Fibroblast of lung (primary cell): Measurements from ENCODE around the gene NTNG1. TPM values are rescaled to one million over a fixed set of nuclear protein-coding genes. Genes with fewer than 3 reads are reported as not detected.

Source experiments
- DNase-seq, 2 donors: peaks; one replicate each; pipeline versions ENCODE4 v3.0.0 to v3.0.0-alpha.2; 2010; ENCODE audit warnings: low read depth in 2 of 2
- H2AFZ ChIP-seq: 2 replicates; pipeline ENCODE4 v1.5.1; 2012; ENCODE audit warnings: low read length, control low read depth, inconsistent platforms
- H3K27ac ChIP-seq: 2 replicates; pipeline ENCODE4 v1.5.1; 2011; ENCODE audit warnings: low read length, control low read depth; ENCODE audit not compliant: insufficient read depth
- H3K27me3 ChIP-seq: 2 replicates; pipeline ENCODE4 v1.5.1; 2011; ENCODE audit warnings: mild to moderate bottlenecking, low read length; ENCODE audit not compliant: control insufficient read depth, insufficient read depth
- H3K36me3 ChIP-seq: 2 replicates; pipeline ENCODE4 v1.5.1; 2011; ENCODE audit warnings: low read length; ENCODE audit not compliant: control insufficient read depth, insufficient read depth
- H3K4me1 ChIP-seq: 2 replicates; pipeline ENCODE4 v1.5.1; 2011; ENCODE audit warnings: low read length; ENCODE audit not compliant: control insufficient read depth, insufficient read depth; ENCODE audit errors: extremely low read depth
- H3K4me2 ChIP-seq: 2 replicates; pipeline ENCODE4 v1.5.1; 2011; ENCODE audit warnings: low read length, control low read depth; ENCODE audit not compliant: insufficient read depth; ENCODE audit errors: extremely low read depth
- H3K4me3 ChIP-seq, 4 experiments: fragments of 200-600 bp in 1 of 4; sonication (generic) in 1 of 4; replicated peaks in 1 of 4; 2 replicates each; pipeline ENCODE4 v1.5.1; 2011 to 2016; ENCODE audit warnings: low read length in 4 of 4, low read depth in 3 of 4, mild to moderate bottlenecking in 3 of 4, control low read depth in 2 of 4, inconsistent platforms in 1 of 4, mixed read lengths in 1 of 4; ENCODE audit not compliant: insufficient read depth in 1 of 4; ENCODE audit errors: control extremely low read depth in 1 of 4
- H3K79me2 ChIP-seq: 2 replicates; pipeline ENCODE4 v1.5.1; 2012; ENCODE audit warnings: mild to moderate bottlenecking, low read length, inconsistent platforms; ENCODE audit not compliant: control insufficient read depth, insufficient read depth
- H3K9ac ChIP-seq: 2 replicates; pipeline ENCODE4 v1.5.1; 2011; ENCODE audit warnings: mild to moderate bottlenecking, low read length, control low read depth; ENCODE audit not compliant: insufficient read depth
- H3K9me3 ChIP-seq: 2 replicates; pipeline ENCODE4 v1.5.1; 2012; ENCODE audit warnings: low read depth, low read length; ENCODE audit not compliant: control insufficient read depth, insufficient read depth
- H4K20me1 ChIP-seq: 2 replicates; pipeline ENCODE4 v1.5.1; 2011; ENCODE audit warnings: low read length; ENCODE audit not compliant: control insufficient read depth, insufficient read depth; ENCODE audit errors: extremely low read depth
- CTCF ChIP-seq, 2 donors: IDR thresholded peaks in 1 of 2; conservative IDR thresholded peaks in 1 of 2; 1 replicate in 1 of 2; 2 replicates in 1 of 2; pipeline ENCODE4 v1.5.1; 2011 to 2012; ENCODE audit warnings: low read length in 2 of 2, control low read depth in 1 of 2, inconsistent platforms in 1 of 2, low read depth in 1 of 2, mild to moderate bottlenecking in 1 of 2
- EZH2 ChIP-seq: IDR thresholded peaks from 2 replicates; pipeline ENCODE4 v1.5.1; 2012; ENCODE audit warnings: low read length, control low read depth, mild to moderate bottlenecking; ENCODE audit errors: missing control alignments
- polyA plus RNA-seq, 2 donors: library from polyadenylated mRNA; depleted of rRNA in 1 of 2; stranded (reverse) in 1 of 2; unstranded in 1 of 2; fragments of >200 nt; gene quantifications; 2 replicates each; pipeline ENCODE4 v1.2.1, GENCODE V29; 2011 to 2012; ENCODE audit warnings: missing spikeins in 1 of 2
- total RNA-seq: library from RNA; depleted of rRNA; stranded (reverse); fragments of >200 nt; gene quantifications from 2 replicates; pipeline ENCODE4 v1.2.1, GENCODE V29; 2014

NTNG1 gene
- total and polyA plus RNA-seq, 2 donors (not counting 1 experiment from before 2014, with no cell fraction given), result 0.82 to 8.6 TPM

DNA sequence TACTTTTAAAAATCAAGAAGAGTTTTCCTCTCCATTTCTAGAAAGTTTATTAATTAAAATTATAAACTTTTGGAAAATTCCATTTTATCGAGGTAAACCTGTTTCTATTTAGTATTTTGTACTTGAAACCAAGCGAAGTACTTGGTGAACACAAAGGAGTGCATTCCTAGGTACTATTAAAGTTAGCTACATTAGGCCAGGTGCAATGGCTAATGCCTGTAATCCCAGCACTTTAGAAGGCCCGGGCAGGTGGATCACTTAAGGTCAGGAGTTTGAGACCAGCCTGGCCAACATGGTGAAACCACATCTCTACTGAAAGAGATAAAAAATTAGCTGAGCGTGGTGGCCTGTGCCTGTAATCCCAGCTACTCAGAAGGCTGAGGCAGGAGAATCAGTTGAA is 292.2 kb downstream of the NTNG1 start:
- no peaks in the 10 kb centered on the region for H3K4me1 ChIP-seq
- H4K20me1 ChIP-seq, result no peaks in the 10 kb centered on the region
- H3K27me3 ChIP-seq, result no peaks in the 10 kb centered on the region
- no peak overlapping the region for H3K9ac ChIP-seq
- no peak overlapping the region for H3K4me3 ChIP-seq
- H2AFZ ChIP-seq, result no peak overlapping the region
- no peaks in the 10 kb centered on the region for H3K79me2 ChIP-seq
- DNase-seq, result no peak
- no peaks in the 10 kb centered on the region for H3K9me3 ChIP-seq
- TF ChIP-seq EZH2, result no peak
- no peak for TF ChIP-seq CTCF (conservative IDR thresholded peaks at IDR 0.05 in 1 of 2, IDR thresholded peaks at IDR 0.05 in 1 of 2; ENCODE audit: low read depth in 1 of 2, low read length in 2 of 2)
- H3K4me2 ChIP-seq, result no peak overlapping the region
- H3K36me3 ChIP-seq, result no peaks in the 10 kb centered on the region
- H3K27ac ChIP-seq, result no peak overlapping the region

- Histone ChIP-seq H3K9me3 (no peaks in the 10 kb centered on the region), H3K9ac (no peak overlapping the region), H2AFZ (no peak overlapping the region), H4K20me1 (no peaks in the 10 kb centered on the region), H3K36me3 (no peaks in the 10 kb centered on the region), H3K4me3 (no peak overlapping the region), H3K4me1 (no peaks in the 10 kb centered on the region), H3K27ac (no peak overlapping the region), H3K79me2 (no peaks in the 10 kb centered on the region), H3K27me3 (no peaks in the 10 kb centered on the region), H3K4me2 (no peak overlapping the region)
- TF ChIP-seq CTCF (conservative IDR thresholded peaks at IDR 0.05 in 1 of 2, IDR thresholded peaks at IDR 0.05 in 1 of 2; ENCODE audit: low read depth in 1 of 2, low read length in 2 of 2), result no peak
- DNase-seq, result no peak
Observed at GRCh38 chr1:107433635-107434360, 293.0 kb downstream of the NTNG1 start.

DNA sequence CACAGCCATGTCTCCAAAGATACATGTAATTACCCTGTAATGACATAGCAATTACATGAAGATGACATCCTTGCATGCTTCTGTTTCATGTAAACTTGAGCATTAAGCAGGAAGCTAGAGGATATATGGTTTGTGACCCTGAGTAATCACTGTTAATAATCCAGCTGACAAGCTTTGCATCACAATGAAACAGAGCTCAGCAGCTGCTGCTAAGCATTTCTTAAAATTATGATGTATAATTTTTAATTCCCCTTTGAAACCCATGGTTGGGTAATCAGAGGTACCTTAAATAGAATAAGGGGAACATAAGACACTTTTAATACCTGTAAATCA is 293.5 kb downstream of the NTNG1 start:
- no peaks in the 10 kb centered on the region for H3K79me2 ChIP-seq
- H3K9ac ChIP-seq, result no peak overlapping the region
- no peaks in the 10 kb centered on the region for H4K20me1 ChIP-seq
- no peaks in the 10 kb centered on the region for H3K9me3 ChIP-seq
- no peaks in the 10 kb centered on the region for H3K27me3 ChIP-seq
- H3K36me3 ChIP-seq, result no peaks in the 10 kb centered on the region
- H3K4me1 ChIP-seq, result no peaks in the 10 kb centered on the region
- no peak overlapping the region for H3K4me3 ChIP-seq
- TF ChIP-seq EZH2 (no peak), CTCF (conservative IDR thresholded peaks at IDR 0.05 in 1 of 2, IDR thresholded peaks at IDR 0.05 in 1 of 2; ENCODE audit: low read depth in 1 of 2, low read length in 2 of 2) (no peak)
- no peak overlapping the region for H3K4me2 ChIP-seq
- H3K27ac ChIP-seq, result no peak overlapping the region
- H2AFZ ChIP-seq, result no peak overlapping the region
- DNase-seq, result no peak
